Smooth muscle cell (in vitro differentiated cells): ENCODE measurements around the gene PPARG. TPM values are rescaled to one million over a fixed set of nuclear protein-coding genes. Genes with fewer than 3 reads are reported as not detected.
A peak's percentile ranks its signal among the peaks of the same experiment; 100 is the strongest.

Experiments used
- DNase-seq: peaks from one replicate; lab custom pipeline; 2025; ENCODE audit not compliant: unreplicated experiment; lab: John Stamatoyannopoulos, UW
- H2AFZ ChIP-seq: fragments of 200-600 bp; sonication (generic); 2 replicates; pipeline ENCODE4 v1.6.0; 2016; ENCODE audit warnings: antibody characterized with exemption, low read depth, mild to moderate bottlenecking
- H3F3A ChIP-seq: fragments of 200-600 bp; sonication (generic); 2 replicates; pipeline ENCODE4 v1.6.0; 2017; ENCODE audit warnings: antibody characterized with exemption, low read depth
- H3K27ac ChIP-seq: fragments of 200-600 bp; sonication (generic); 2 replicates; pipeline ENCODE4 v1.5.1; 2016; ENCODE audit warnings: low read depth, mild to moderate bottlenecking
- H3K27me3 ChIP-seq: fragments of 200-600 bp; sonication (generic); 2 replicates; pipeline ENCODE4 v1.6.1; 2016; ENCODE audit warnings: low read depth, mild to moderate bottlenecking
- H3K36me3 ChIP-seq: fragments of 200-600 bp; sonication (generic); 2 replicates; pipeline ENCODE4 v1.5.1; 2016; ENCODE audit warnings: low read depth
- H3K4me1 ChIP-seq: fragments of 200-600 bp; sonication (generic); 2 replicates; pipeline ENCODE4 v1.5.1; 2016; ENCODE audit warnings: low read depth
- H3K4me2 ChIP-seq: fragments of 200-600 bp; sonication (generic); 2 replicates; pipeline ENCODE4 v1.6.0; 2016; ENCODE audit warnings: mild to moderate bottlenecking
- H3K4me3 ChIP-seq: fragments of 200-600 bp; sonication (generic); 2 replicates; pipeline ENCODE4 v1.5.1; 2016; ENCODE audit warnings: mild to moderate bottlenecking
- H3K79me2 ChIP-seq: fragments of 200-600 bp; sonication (generic); 2 replicates; pipeline ENCODE4 v1.6.0; 2016; ENCODE audit warnings: low read depth, mild to moderate bottlenecking
- H3K9ac ChIP-seq: fragments of 200-600 bp; sonication (generic); 2 replicates; pipeline ENCODE4 v1.6.0; 2016; ENCODE audit warnings: low read depth
- H3K9me3 ChIP-seq: fragments of 200-600 bp; sonication (generic); replicated peaks from 2 replicates; pipeline ENCODE4 v1.5.1; 2016; ENCODE audit warnings: low read depth
- H4K20me1 ChIP-seq: fragments of 200-600 bp; sonication (generic); 2 replicates; pipeline ENCODE4 v1.6.0; 2016; ENCODE audit warnings: low read depth
- CTCF ChIP-seq: fragments of 200-600 bp; sonication (generic); IDR thresholded peaks from 2 replicates; pipeline ENCODE4 v1.5.1; 2017; ENCODE audit warnings: borderline replicate concordance, mild to moderate bottlenecking, antibody characterized with exemption; ENCODE audit not compliant: insufficient read depth, poor library complexity, severe bottlenecking
- WGBS: methylation state at CpG from one replicate; pipeline ENCODE4 v1.1.7; 2016; ENCODE audit warnings: low lambda C conversion rate; 5-methylcytosine and 5-hydroxymethylcytosine counted together
- polyA plus RNA-seq: library from polyadenylated mRNA; unstranded; fragments of >200 nt; fragmentation: Nextera tagmentation; extraction: Ambion mirVana; gene quantifications from 2 replicates; pipeline ENCODE4 v1.2.1, GENCODE V29; 2016
- total RNA-seq: library from RNA; depleted of rRNA; stranded (reverse); fragments of >200 nt; gene quantifications from 2 replicates; pipeline ENCODE4 v1.2.3, GENCODE V29; 2014

The PPARG gene
- total RNA-seq: 8.5 and 10.2 TPM in 2 replicates
- 1.5 and 7.8 TPM in 2 replicates for polyA plus RNA-seq

DNA sequence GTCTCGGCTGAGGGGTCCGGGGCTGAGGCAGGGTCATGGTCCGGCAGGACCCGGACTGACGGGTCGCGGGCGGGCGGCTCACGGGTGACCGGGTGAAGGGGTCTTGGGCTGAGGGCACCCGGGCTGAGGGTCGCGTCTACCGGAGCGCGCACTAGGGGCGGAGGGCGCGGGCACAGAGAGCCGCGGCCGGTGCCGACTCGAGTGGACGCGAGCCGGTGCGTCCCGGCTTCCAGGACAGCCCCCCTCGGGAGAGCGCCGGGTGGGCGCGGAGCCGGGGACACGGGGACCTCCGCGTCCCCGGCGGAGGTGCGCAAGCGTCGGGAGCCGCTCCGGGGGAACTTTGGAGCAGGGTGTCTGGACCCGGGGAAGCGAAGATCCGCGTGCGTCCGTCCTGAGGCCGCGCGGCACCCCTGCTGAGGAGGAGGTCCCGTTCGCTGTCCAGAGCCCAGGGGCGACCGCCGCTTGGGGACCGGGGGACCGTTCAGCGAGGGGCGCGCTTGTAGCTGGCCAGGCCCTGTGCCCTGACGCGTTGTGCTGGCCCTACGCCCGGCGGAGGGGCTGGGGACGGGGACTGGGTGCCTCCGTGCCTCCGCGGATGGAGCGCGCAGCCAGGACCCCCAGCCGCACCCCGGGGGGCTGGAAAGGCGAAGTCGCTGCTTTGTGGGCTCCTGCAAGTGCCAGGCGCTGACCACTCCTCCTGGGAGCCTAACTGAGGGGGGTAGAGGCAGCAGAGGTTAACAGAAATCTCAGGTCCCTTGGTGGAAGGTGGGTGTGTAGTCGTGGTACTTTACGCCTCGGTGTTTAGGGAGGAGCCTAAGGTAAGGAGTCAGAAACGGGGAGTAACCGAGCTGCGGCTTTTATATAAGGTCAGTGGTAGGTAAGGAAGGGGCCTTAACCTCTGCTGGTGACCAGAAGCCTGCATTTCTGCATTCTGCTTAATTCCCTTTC, at the start of gene PPARG:
TSS of gene PPARG (plus strand) at position 889 of the 948 bp plus-strand sequence. CDS start 90,642 bp downstream, outside the sequence.
- Histone ChIP-seq H3K27ac (no peak within 1 kb of the TSS), H3F3A (no peaks in the 10 kb centered on the region), H4K20me1 (no peaks in the 10 kb centered on the region), H3K4me1 (peaks cover 3% of the 10 kb centered on the region), H2AFZ (peak within 1 kb of the TSS; percentile 72), H3K4me3 (peak within 1 kb of the TSS; percentile 64), H3K27me3 (peaks cover 51% of the 10 kb centered on the region), H3K79me2 (no peaks in the 10 kb centered on the region), H3K9me3 (no peaks in the 10 kb centered on the region), H3K9ac (peak within 1 kb of the TSS; percentile 48), H3K4me2 (peak within 1 kb of the TSS; percentile 94), H3K36me3 (no peaks in the 10 kb centered on the region)
- 1% methylated on average over 62 of the region's 87 CpGs for WGBS
- DNase-seq: no peak
- no peak for TF ChIP-seq CTCF

DNA sequence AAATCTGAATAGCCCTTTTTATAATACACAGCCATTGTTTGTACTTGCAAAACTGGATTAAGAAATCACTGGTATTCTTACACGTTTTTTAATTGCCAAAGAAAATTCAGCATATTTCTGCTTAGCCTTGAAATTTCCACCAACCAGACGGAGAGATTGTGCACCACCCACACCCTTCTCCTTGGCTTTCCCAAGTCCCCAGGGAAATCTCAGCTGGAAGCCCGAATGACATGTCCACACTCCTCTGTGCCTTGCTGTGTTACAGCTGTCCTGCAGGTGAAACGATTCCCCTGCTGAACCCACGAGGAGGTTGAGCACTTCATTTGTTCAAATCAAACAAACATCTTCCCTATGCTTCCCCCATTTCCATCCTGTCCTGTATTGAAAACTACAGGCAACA, 49.6 kb upstream of the PPARG start:
- TF ChIP-seq CTCF: no peak
- DNase-seq: no peak
- no peak overlapping the region for H3K4me3 ChIP-seq
- H3K9me3 ChIP-seq: peaks cover 5% of the 10 kb centered on the region
- H3K4me2 ChIP-seq: no peak overlapping the region
- no peak overlapping the region for H2AFZ ChIP-seq
- H3K27ac ChIP-seq: no peak overlapping the region
- no peaks in the 10 kb centered on the region for H3K79me2 ChIP-seq
- peaks cover 11% of the 10 kb centered on the region for H3K27me3 ChIP-seq
- no peaks in the 10 kb centered on the region for H3F3A ChIP-seq
- H3K36me3 ChIP-seq: no peaks in the 10 kb centered on the region
- peaks cover 7% of the 10 kb centered on the region for H3K4me1 ChIP-seq
- H4K20me1 ChIP-seq: no peaks in the 10 kb centered on the region
- WGBS: 71% methylated on average over 5 of the region's 5 CpGs
- H3K9ac ChIP-seq: no peak overlapping the region

- Histone ChIP-seq H3K4me1 (no peaks in the 10 kb centered on the region), H4K20me1 (no peaks in the 10 kb centered on the region), H2AFZ (no peak overlapping the region), H3K27ac (no peak overlapping the region), H3F3A (no peaks in the 10 kb centered on the region), H3K4me2 (no peak overlapping the region), H3K27me3 (peaks cover 26% of the 10 kb centered on the region), H3K9me3 (peaks cover 5% of the 10 kb centered on the region), H3K79me2 (no peaks in the 10 kb centered on the region), H3K36me3 (no peaks in the 10 kb centered on the region), H3K9ac (no peak overlapping the region), H3K4me3 (no peak overlapping the region)
- WGBS: 100% methylated on average over 2 of the region's 2 CpGs
- no peak for TF ChIP-seq CTCF
- no peak for DNase-seq
These were observed 46.1 kb upstream of the PPARG start for GRCh38 chr3:12242772-12243171.
